Sigmoid colon (tissue), 4 donors: ENCODE results near the gene DLD.

Experiments used
- CTCF ChIP-seq, 4 experiments: fragments of 450-650 bp in 3 of 4; fragments of 200-600 bp in 1 of 4; IDR thresholded peaks; one replicate each; pipeline ENCODE4 v1.5.1; 2016 to 2019; ENCODE audit warnings: antibody characterized with exemption in 4 of 4, mild to moderate bottlenecking in 3 of 4, moderate library complexity in 2 of 4
- EP300 ChIP-seq, 4 donors: sonication (generic); formaldehyde crosslinking; IDR thresholded peaks; one replicate each; pipeline ENCODE4 v1.6.1; 2017; ENCODE audit warnings: antibody characterized with exemption in 4 of 4
- POLR2A ChIP-seq, 2 donors: fragments of 450-650 bp; IDR thresholded peaks; one replicate each; pipeline ENCODE4 v1.6.1; 2016; ENCODE audit warnings: antibody characterized with exemption in 2 of 2, mild to moderate bottlenecking in 2 of 2, moderate library complexity in 2 of 2
- POLR2AphosphoS5 ChIP-seq, 4 donors: sonication (generic); formaldehyde crosslinking; IDR thresholded peaks; one replicate each; pipeline ENCODE4 v1.6.1; 2017; ENCODE audit warnings: antibody characterized with exemption in 4 of 4

GRCh38 chr7:107850216-107850615, 40.8 kb upstream of the DLD start:
- TF ChIP-seq POLR2A (IDR thresholded peaks at IDR 0.05): no peak
- TF ChIP-seq CTCF (IDR thresholded peaks at IDR 0.05): no peak
- no peak for TF ChIP-seq POLR2AphosphoS5 (IDR thresholded peaks at IDR 0.05)
- TF ChIP-seq EP300 (IDR thresholded peaks at IDR 0.05): no peak
